ENCODE data around the gene DNAAF8. TPM values are rescaled to one million over a fixed set of nuclear protein-coding genes. Genes with fewer than 3 reads are reported as not detected.

Gene DNAAF8
- total RNA-seq, 2 donors from 2014 or later: not detected

GRCh38 chr16:4787068-4787467 is 52.7 kb downstream of the DNAAF8 start:
- DNase-seq (ENCODE audit: low spot score): no peak
- no peak for ATAC-seq (ENCODE audit: insufficient number of reproducible peaks, low FRiP score, low read depth)
- Histone ChIP-seq H3K9me3 (no peaks in the 10 kb centered on the region), H3K4me1 (ENCODE audit: control insufficient read depth in 1 of 2, low read depth in 2 of 2) (no peaks in the 10 kb centered on the region), H3K36me3 (no peaks in the 10 kb centered on the region), H3K27me3 (replicated peaks; ENCODE audit: insufficient read depth) (no peaks in the 10 kb centered on the region), H3K27ac (no peak overlapping the region), H3K4me3 (no peak overlapping the region)
- no peak for TF ChIP-seq CTCF (IDR thresholded peaks at IDR 0.05)

- Histone ChIP-seq H3K36me3 (no peaks in the 10 kb centered on the region), H3K27ac (no peak within 1 kb of the TSS), H3K4me1 (ENCODE audit: control insufficient read depth in 1 of 2, low read depth in 2 of 2) (no peaks in the 10 kb centered on the region), H3K27me3 (replicated peaks; ENCODE audit: insufficient read depth) (no peaks in the 10 kb centered on the region), H3K9me3 (no peaks in the 10 kb centered on the region), H3K4me3 (no peak within 1 kb of the TSS)
- no peak for ATAC-seq (ENCODE audit: insufficient number of reproducible peaks, low FRiP score, low read depth)
- no peak for DNase-seq (ENCODE audit: low spot score)
- TF ChIP-seq CTCF (IDR thresholded peaks at IDR 0.05): no peak
Observed at GRCh38 chr16:4787627-4788482, 53.5 kb downstream of the DNAAF8 start, which contains the start of gene SEPTIN12. Gene SEPTIN12, minus strand, starts transcription at chr16:4788345. Its CDS starts 700 bp downstream, at chr16:4787645.

- ATAC-seq (ENCODE audit: insufficient number of reproducible peaks, low FRiP score, low read depth): no peak
- Histone ChIP-seq H3K4me1 (ENCODE audit: control insufficient read depth in 1 of 2, low read depth in 2 of 2) (no peaks in the 10 kb centered on the region), H3K27ac (no peak overlapping the region), H3K9me3 (no peaks in the 10 kb centered on the region), H3K27me3 (replicated peaks; ENCODE audit: insufficient read depth) (no peaks in the 10 kb centered on the region), H3K36me3 (no peaks in the 10 kb centered on the region), H3K4me3 (no peak overlapping the region)
- no peak for DNase-seq (ENCODE audit: low spot score)
- TF ChIP-seq CTCF (IDR thresholded peaks at IDR 0.05): no peak
Observed at GRCh38 chr16:4788489-4788889, 54.2 kb downstream of the DNAAF8 start.

GRCh38 chr16:4788910-4789309 is 54.6 kb downstream of the DNAAF8 start:
- ATAC-seq (ENCODE audit: insufficient number of reproducible peaks, low FRiP score, low read depth) (no peak), DNase-seq (ENCODE audit: low spot score) (no peak)
- H3K27ac ChIP-seq: no peak overlapping the region
- H3K27me3 ChIP-seq (replicated peaks; ENCODE audit: insufficient read depth): no peaks in the 10 kb centered on the region
- no peaks in the 10 kb centered on the region for H3K4me1 ChIP-seq (ENCODE audit: control insufficient read depth in 1 of 2, low read depth in 2 of 2)
- H3K4me3 ChIP-seq: no peak overlapping the region
- H3K36me3 ChIP-seq: no peaks in the 10 kb centered on the region
- no peak for TF ChIP-seq CTCF (IDR thresholded peaks at IDR 0.05)
- no peaks in the 10 kb centered on the region for H3K9me3 ChIP-seq

- DNase-seq (ENCODE audit: low spot score): no peak
- no peaks in the 10 kb centered on the region for H3K36me3 ChIP-seq
- no peaks in the 10 kb centered on the region for H3K9me3 ChIP-seq
- H3K4me1 ChIP-seq (ENCODE audit: control insufficient read depth in 1 of 2, low read depth in 2 of 2): no peaks in the 10 kb centered on the region
- no peak overlapping the region for H3K27ac ChIP-seq
- no peak for TF ChIP-seq CTCF (IDR thresholded peaks at IDR 0.05)
- ATAC-seq (ENCODE audit: insufficient number of reproducible peaks, low FRiP score, low read depth): no peak
- H3K4me3 ChIP-seq: no peak overlapping the region
- H3K27me3 ChIP-seq (replicated peaks; ENCODE audit: insufficient read depth): no peaks in the 10 kb centered on the region
Observed at GRCh38 chr16:4790261-4790660, 55.9 kb downstream of the DNAAF8 start.
